D721Med (cell line): Measurements from ENCODE around the gene APAF1.

Source experiments
- DNase-seq: peaks from one replicate; pipeline ENCODE4 v3.0.0; 2011; ENCODE audit warnings: low spot score; ENCODE audit not compliant: insufficient read length
- FAIRE-seq: peaks from 2 replicates; lab custom pipeline; 2011; peaks lifted over from hg19 to GRCh38; lab: Jason Lieb, UNC
- TF ChIP-seq, protein P1 (sequence below): IDR thresholded peaks from 2 replicates; pipeline ENCODE4 v1.5.1; 2012; ENCODE audit warnings: mild to moderate bottlenecking, control low read depth; ENCODE audit not compliant: insufficient read depth; ENCODE audit errors: missing control alignments

Gene APAF1

DNA sequence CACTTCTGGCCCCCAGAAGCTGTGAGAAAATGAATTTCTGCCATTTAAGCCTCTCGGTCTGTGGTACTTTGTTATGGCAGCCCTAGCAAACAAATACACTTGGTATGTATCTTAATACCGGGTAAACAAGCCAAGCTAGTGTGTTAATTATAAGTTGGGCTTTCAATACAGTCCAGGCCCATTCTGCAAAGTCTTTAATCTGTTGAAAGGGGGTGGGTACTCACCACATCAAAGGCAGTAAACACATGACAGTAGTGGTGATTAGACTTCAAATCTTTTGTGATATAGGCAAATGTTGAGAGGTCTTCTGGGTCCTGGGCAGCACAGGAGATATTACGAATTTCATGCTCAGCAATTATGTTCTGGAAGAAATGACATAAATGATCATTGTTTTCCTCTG lies 127.7 kb downstream of the APAF1 start:
- TF ChIP-seq, protein P1, sequence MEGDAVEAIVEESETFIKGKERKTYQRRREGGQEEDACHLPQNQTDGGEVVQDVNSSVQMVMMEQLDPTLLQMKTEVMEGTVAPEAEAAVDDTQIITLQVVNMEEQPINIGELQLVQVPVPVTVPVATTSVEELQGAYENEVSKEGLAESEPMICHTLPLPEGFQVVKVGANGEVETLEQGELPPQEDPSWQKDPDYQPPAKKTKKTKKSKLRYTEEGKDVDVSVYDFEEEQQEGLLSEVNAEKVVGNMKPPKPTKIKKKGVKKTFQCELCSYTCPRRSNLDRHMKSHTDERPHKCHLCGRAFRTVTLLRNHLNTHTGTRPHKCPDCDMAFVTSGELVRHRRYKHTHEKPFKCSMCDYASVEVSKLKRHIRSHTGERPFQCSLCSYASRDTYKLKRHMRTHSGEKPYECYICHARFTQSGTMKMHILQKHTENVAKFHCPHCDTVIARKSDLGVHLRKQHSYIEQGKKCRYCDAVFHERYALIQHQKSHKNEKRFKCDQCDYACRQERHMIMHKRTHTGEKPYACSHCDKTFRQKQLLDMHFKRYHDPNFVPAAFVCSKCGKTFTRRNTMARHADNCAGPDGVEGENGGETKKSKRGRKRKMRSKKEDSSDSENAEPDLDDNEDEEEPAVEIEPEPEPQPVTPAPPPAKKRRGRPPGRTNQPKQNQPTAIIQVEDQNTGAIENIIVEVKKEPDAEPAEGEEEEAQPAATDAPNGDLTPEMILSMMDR, result no peak
- DNase-seq (no peak), FAIRE-seq (no peak)

- no peak for FAIRE-seq
- DNase-seq, result no peak
- TF ChIP-seq, protein P1, result no peak
Observed at GRCh38 chr12:98780261-98780660, 135.2 kb downstream of the APAF1 start.

GRCh38 chr12:98783420-98783819 lies 138.3 kb downstream of the APAF1 start:
- DNase-seq (no peak), FAIRE-seq (no peak)
- TF ChIP-seq, protein P1, result no peak
